Measurements from ENCODE around the gene MAP3K7CL.
"Not testable (repeated sequence)": the region's sequence is repeated elsewhere in the genome, so short reads cannot be mapped to it uniquely, and the experiment has no call there.

Gene MAP3K7CL

DNA sequence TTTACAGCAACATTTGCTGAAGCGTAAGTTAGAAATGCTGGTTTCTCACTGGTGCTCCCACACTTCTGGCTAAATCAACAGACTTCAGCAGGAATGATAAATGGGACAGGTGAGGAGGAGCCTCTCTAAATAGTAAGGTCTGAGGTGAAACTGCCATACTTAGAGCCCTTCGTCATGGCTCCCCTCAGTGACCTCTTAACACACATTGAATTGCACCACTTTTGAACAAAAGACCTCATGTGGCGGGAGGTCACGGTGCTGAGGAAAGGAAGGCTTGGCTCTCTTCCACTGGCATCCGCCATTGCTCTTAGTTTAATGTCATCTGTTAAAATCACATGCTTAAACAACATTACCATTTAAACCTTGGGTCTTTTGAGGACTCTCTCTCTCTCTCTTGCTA lies 3.4 kb downstream of the MAP3K7CL start:
- DNase-seq (ENCODE audit: low read depth), result no peak

DNA sequence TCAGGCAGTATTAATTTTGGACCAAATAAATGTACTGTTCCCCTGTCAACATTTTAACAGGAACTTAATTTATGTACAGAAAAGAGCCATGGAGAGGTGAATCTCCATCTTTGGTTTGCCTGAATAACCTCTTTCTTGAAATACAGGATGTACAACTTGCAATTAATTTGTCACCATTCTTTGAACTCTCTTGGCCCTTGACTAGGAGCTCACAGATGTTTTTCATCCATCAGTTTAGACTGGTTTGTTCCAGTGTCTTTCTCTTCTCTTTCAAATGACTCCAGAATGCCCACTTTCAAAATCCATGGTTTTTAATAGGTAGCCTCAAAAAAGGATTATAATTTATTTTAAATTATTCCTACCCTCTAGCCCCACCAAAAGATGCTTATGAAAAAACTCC lies 5.0 kb downstream of the MAP3K7CL start:
- DNase-seq (ENCODE audit: low read depth), result no peak

DNA sequence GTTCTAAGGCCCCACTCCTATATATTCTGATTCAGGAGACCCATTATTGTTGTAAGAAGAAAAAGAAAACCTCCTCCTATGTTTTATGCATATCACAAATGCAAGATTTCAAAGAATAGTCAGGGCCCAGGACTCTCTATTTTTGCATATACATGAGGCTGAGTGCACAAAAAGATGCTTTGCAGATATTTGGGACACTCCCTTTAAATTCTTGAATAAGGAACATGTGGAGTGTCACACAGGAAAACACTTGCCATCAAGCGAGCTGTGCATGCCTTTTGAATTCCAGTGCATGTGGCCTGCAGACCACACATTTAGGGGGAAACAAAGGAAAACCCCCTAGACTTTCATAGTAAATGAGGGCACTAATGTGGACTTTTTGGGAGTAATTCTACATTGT lies 5.6 kb downstream of the MAP3K7CL start:
- DNase-seq (ENCODE audit: low read depth), result no peak

DNA sequence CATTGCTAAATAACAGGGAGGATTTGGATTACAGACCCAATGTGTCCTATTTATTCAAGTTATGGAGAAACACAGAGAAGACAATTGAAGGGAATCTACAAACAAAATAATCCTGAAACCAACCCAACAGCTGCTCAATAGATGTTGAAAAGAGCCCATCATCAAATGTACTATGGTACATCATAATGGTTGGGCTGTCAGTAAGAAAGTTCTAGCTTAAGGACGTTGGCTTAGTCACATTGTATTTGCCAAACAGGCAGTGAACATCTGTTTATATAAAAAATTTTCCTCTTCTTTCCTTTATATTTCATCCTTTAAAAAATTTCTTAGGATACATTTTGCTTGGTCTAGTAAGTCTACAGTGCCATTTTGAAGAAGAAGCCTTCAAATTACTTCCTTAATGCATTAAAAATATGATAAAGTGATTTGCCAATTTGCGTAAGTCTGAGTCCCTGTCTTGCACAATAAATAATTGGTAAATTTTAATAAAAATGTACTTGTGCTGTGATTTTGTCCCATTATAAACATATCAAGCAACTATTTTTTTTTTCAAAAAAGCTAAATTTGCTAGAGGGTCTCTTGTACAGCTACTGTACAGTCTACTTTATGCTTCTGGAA lies 14.4 kb downstream of the MAP3K7CL start:
- DNase-seq (ENCODE audit: low read depth), result no peak

- no peak for DNase-seq (ENCODE audit: low read depth)
These were observed 14.9 kb downstream of the MAP3K7CL start for GRCh38 chr21:29145354-29145782.

DNA sequence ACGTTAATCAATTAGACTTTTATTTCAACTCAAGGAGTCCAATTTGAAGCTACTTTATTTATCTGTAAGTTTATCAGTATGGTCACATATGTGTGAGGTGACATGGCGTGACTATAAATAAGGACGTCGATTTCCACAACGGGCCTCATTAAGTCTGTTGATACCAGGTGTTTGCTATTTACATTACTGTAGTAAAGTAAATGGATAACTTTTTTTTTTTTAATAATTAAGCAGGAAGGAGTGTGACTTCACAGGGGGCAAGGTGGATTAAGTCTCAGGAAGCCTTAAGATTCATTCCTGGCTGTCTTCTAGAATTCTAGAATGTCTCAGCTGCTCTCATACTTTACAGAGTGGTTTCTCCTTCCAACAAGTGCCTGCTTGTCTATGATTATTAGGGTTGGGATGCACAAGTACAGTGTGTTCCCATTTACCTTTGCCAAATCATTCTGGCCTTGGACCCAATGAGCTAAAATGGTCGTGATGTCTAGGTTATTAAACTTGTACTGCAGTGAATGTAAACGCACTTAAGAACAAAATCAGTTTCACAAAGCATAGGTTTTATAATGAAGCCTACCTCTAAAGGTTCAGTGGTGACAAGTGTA lies 15.5 kb downstream of the MAP3K7CL start:
- no peak for DNase-seq (ENCODE audit: low read depth)

DNA sequence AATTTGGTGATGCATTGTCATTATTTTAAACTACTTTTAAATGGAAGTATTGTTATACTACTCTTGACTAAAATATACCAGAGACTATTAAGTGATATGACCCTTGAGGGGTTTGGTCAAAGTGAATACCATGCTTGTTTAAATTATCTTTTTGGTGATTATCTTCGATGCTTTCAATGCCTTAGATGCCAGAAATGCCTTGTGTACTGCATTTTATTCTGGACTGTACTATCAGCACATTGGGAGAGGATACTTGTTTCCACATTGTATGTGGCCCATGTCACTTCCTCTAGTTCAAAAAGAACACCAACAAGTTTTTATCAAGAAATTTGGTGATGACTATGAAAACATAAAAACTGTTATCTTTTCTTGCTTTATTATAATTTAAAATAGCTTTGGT lies 16.3 kb downstream of the MAP3K7CL start:
- DNase-seq (ENCODE audit: low read depth), result no peak

GRCh38 chr21:29148530-29148929 lies 18.1 kb downstream of the MAP3K7CL start:
- DNase-seq (ENCODE audit: low read depth), result no peak

DNA sequence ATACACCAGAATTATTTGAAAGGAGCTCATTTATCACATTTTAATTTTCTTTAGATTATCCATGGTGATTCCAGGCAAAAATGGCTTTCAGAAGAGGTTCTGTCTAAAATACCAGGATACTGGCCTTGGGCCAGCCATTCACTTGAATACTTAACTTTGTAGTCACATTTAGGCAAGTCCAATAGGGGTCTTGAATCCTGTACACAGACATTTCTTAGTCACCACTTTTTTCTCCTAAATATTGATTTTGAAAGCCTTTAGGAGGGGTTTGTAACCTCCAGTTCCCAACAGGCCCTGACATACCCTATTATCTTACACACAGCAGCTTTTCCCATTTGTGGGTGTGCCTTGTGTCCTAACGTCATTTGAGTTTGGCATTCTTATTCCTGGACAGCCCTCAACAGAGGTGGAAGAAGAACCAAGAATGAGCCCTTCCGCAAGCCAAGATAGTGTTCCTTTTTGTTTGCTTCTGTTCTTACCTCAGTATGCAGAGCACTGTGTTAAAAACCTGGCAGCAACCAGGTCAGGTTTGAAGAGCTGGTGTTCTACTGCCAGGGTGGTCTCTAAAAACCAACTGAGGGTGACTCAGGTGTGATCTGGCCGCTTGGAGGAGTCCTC lies 19.5 kb downstream of the MAP3K7CL start:
- no peak for DNase-seq (ENCODE audit: low read depth)

- DNase-seq (ENCODE audit: low read depth), result no peak
These were observed 21.5 kb downstream of the MAP3K7CL start for GRCh38 chr21:29151931-29152330.

- no peak for DNase-seq (ENCODE audit: low read depth)
These were observed 22.5 kb downstream of the MAP3K7CL start for GRCh38 chr21:29152916-29153315.

- DNase-seq (ENCODE audit: low read depth), result no peak
These were observed 23.8 kb downstream of the MAP3K7CL start for GRCh38 chr21:29154270-29154669.

DNA sequence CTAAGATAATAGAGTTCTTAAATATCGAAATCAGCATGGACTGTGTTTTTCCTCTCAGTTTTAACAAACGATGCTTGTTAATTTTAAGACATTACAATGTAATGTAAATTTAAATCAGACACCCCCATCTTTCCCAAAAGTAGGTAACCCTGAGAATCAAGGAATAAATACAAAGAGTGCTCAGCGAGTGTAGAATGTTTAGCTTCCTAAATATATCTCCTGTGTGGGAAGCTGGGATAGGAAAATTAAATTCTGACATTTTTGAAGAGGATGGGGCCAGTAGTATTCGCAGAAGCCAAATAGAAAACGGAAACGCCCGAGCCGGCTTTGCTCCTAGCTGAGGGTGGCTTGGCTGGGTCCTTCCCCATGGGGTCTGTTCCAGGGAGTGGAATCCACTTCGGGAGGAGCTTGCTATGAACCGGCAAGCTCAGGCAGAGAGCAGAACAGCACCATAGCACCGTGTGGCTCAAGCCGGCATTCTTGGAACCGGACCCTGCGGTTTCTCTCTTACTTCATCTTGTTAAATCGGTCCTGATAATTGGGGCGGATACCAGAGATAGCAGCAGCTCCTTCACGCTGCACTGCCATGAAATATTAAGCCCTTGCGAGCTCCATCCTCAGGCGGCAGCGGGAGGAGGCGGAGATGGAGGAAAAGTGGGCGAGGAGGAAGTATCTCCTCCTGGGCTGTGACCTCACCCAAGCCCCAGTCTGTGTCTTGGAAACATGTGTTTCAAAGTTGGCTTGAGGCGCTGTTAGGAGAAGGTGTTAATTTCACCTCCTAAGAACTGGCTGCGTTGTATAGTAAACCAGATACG lies 24.9 kb downstream of the MAP3K7CL start:
- DNase-seq (ENCODE audit: low read depth), result no peak

GRCh38 chr21:29155933-29156260 lies 25.5 kb downstream of the MAP3K7CL start:
- no peak for DNase-seq (ENCODE audit: low read depth)

GRCh38 chr21:29157080-29157479 lies 26.6 kb downstream of the MAP3K7CL start:
- no peak for DNase-seq (ENCODE audit: low read depth)

DNA sequence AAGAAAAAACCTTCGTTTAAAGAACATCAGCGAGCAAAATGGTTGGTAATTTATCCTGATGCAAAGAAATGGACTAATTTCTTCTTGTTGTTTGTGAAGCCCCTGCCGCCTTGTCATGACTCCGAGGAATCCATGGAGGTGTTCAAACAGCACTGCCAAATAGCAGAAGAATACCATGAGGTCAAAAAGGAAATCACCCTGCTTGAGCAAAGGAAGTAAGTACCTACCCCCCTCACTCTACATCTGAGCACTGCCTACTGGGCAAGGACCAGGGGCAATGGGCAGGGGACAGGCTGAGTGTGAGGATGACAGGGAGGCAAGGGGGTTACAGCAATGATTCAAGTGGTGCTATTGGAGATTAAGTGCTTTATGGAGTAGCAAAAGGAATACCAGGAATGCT lies 29.4 kb downstream of the MAP3K7CL start:
- no peak for DNase-seq (ENCODE audit: low read depth)

- not testable (repeated sequence) for DNase-seq (ENCODE audit: low read depth)
These were observed 32.4 kb downstream of the MAP3K7CL start for GRCh38 chr21:29162825-29163224.

GRCh38 chr21:29163341-29164115 lies 33.1 kb downstream of the MAP3K7CL start:
- no peak for DNase-seq (ENCODE audit: low read depth)

- DNase-seq (ENCODE audit: low read depth), result no peak
These were observed 34.0 kb downstream of the MAP3K7CL start for GRCh38 chr21:29164323-29164942.

DNA sequence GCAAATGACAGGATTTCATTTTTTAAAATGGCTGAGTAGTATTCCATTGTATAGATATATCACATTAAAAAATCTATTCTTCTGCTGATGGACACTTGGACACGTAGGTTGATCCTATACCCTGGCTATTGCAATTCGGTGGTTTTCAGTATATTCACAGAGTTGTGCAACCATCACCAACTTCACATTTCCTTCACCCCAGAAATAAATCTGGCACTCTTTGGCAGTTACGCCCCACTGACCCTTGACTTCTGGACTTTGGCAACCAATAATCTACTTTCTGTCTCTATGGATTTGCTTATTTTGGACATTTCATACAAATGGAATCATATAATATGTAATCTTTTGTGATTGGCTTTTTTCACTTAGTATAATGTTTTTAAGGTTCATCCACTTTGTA lies 35.9 kb downstream of the MAP3K7CL start:
- no peak for DNase-seq (ENCODE audit: low read depth)

DNA sequence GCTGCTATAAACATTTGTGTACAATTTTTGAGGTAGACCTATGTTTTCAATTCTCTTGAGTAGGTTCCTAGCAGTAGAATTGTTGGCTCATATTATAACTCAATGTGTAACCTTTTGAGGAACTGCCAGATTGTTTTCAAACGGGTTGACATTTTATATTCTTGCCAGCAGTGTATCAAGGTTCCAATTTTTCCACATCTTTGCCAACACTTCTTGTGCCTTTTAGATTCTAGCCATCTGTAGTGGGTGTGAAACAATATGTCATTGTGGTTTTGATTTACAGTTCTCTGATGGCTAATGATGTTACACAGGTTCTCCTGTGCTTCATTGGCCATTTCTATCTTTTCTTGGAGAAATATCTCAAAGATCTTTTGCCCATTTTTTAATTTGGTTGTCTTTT lies 36.4 kb downstream of the MAP3K7CL start:
- no peak for DNase-seq (ENCODE audit: low read depth)

DNA sequence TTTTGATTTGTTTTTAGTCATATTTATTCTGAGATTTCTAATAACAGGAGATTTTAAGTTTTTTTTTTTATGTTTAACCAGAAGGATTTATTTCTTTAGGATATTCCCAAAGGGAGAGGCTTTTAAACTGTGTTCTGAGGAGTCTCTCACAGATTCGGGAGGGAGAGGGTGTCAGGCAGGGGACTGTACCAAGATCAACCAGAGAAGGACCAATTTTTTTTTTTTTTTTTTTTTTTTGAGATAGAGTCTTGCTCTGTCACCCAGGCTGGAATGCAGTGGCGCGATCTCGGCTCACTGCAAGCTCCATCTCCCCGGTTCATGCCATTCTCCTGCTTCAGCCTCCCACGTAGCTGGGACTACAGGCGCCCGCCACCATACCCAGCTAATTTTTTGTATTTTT lies 37.0 kb downstream of the MAP3K7CL start:
- DNase-seq (ENCODE audit: low read depth), result not testable (repeated sequence)

Measured in stimulated activated CD8-positive, alpha-beta memory T cell treated with anti-CD3 and anti-CD28 coated beads, Interleukin-12 subunit alpha, Interleukin-12 subunit beta, amount 100 ng/mL, for 1 hour (primary cell).